Erythroblast (primary cell): Measurements from ENCODE around the gene ORAI1.

ENCODE experiments used
- GATA1 ChIP-seq: IDR thresholded peaks from 2 replicates; pipeline ENCODE4 v1.6.1; 2011; ENCODE audit warnings: low read depth, mild to moderate bottlenecking, control low read depth, low read length, moderate library complexity
- POLR2A ChIP-seq: IDR thresholded peaks from 2 replicates; pipeline ENCODE4 v1.6.1; 2011; ENCODE audit warnings: mild to moderate bottlenecking, low read length

- TF ChIP-seq POLR2A = peak; percentile 76
- no peak for TF ChIP-seq GATA1
Observed at GRCh38 chr12:121626087-121626852, at the start of gene ORAI1.
